ENCODE results near the gene ZKSCAN8.
"Not testable (repeated sequence)": the region's sequence is repeated elsewhere in the genome, so short reads cannot be mapped to it uniquely, and the experiment has no call there.

ZKSCAN8 gene

DNA sequence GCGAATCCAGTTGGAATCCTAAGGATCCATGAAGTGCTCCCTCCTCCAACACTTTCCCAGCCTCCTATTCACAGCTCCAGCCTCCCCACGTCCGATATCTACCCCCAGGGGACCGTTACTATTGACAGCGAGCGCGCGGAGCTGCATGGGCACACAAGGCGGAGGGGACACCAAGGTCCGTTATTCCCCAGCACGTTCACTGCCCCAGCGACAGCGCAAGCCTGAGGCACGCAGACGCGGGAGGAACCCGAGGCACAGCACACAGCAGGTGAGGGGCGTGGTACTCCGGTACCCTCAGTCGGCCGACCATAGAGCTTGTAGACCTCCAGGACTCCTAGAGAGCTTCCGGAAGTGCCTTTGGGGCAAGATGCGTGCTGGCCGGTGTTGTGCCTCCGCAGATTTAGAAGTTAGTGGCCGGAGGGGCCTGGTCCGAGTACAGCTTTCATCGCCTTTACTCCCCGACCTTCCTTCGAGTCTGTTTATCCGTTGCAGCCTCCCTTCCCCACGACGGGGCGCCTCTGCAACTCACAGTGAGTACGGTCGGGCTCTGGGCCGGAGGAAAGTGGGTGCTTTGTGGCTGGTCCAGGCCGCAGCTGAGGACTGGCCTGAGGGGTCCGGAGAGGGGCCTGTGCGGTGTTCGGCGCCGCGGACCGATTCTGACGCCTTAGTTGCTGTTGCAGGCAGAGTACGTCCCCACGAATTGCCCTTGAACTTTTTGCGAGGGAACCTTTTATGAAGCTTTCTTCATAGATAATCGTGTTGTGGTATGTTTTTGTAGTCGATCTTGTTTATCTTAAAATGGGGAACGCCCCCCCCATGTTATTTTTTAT is at the start of gene ZKSCAN8:
ZKSCAN8 (plus strand) TSS at position 384 of the 830 bp plus-strand sequence. CDS start 6,525 bp downstream, outside the sequence.
- Histone ChIP-seq H3K27me3 (ENCODE audit: insufficient read depth, low read length) (no peaks in the 10 kb centered on the region), H3K4me1 (ENCODE audit: control insufficient read depth, insufficient read depth, low read length, unreplicated experiment) (peaks cover 20% of the 10 kb centered on the region), H3K36me3 (ENCODE audit: insufficient read depth, low read length) (peaks cover 22% of the 10 kb centered on the region), H3K27ac (ENCODE audit: low read depth, low read length) (peak within 1 kb of the TSS; percentile 45), H3K4me3 (ENCODE audit: low read depth, low read length) (peak within 1 kb of the TSS; percentile 97), H3K79me2 (ENCODE audit: control insufficient read depth, insufficient read depth, low read length, unreplicated experiment) (peaks cover 46% of the 10 kb centered on the region), H2AFZ (ENCODE audit: low read length, unreplicated experiment) (peak within 1 kb of the TSS; percentile 99)

DNA sequence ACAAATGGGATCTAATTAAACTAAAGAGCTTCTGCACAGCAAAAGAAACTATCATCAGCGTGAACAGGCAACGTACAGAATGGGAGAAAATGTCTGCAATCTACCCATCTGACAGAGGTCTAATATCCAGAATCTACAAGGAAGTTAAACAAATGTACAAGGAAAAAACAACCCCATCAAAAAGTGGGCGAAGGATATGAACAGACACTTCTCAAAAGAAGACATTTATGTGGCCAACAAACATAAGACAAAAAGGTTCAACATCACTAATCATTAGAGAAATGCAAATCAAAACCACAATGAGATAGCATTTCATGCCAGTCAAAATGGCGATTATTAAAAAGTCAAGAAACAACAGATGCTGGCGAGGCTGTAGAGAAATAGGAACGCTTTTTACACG is 39.5 kb upstream of the ZKSCAN8 start:
- not testable (repeated sequence) for H2AFZ ChIP-seq (ENCODE audit: low read length, unreplicated experiment); H3K4me1 ChIP-seq (ENCODE audit: control insufficient read depth, insufficient read depth, low read length, unreplicated experiment); H3K27ac ChIP-seq (ENCODE audit: low read depth, low read length); H3K79me2 ChIP-seq (ENCODE audit: control insufficient read depth, insufficient read depth, low read length, unreplicated experiment); H3K4me3 ChIP-seq (ENCODE audit: low read depth, low read length); H3K27me3 ChIP-seq (ENCODE audit: insufficient read depth, low read length); H3K36me3 ChIP-seq (ENCODE audit: insufficient read depth, low read length)

DNA sequence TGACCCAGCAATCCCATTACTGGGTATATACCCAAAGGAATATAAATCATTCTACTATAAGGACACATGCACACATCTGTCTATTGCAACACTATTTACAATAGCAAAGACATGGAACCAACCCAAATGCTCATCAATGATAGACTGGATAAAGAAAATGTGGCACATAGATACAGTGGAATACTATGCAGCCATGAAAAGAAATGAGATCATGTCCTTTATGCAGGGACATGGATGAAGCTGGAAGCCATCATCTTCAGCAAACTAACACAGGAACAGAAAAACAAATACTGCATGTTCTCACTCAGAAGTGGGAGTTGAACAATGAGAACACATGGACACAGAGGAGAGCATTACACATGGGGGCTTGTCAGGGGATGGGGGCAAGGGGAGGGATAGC is 39.0 kb upstream of the ZKSCAN8 start:
- H3K4me1 ChIP-seq (ENCODE audit: control insufficient read depth, insufficient read depth, low read length, unreplicated experiment); H3K27me3 ChIP-seq (ENCODE audit: insufficient read depth, low read length); H3K36me3 ChIP-seq (ENCODE audit: insufficient read depth, low read length); H2AFZ ChIP-seq (ENCODE audit: low read length, unreplicated experiment); H3K79me2 ChIP-seq (ENCODE audit: control insufficient read depth, insufficient read depth, low read length, unreplicated experiment); H3K4me3 ChIP-seq (ENCODE audit: low read depth, low read length); H3K27ac ChIP-seq (ENCODE audit: low read depth, low read length): not testable (repeated sequence)

DNA sequence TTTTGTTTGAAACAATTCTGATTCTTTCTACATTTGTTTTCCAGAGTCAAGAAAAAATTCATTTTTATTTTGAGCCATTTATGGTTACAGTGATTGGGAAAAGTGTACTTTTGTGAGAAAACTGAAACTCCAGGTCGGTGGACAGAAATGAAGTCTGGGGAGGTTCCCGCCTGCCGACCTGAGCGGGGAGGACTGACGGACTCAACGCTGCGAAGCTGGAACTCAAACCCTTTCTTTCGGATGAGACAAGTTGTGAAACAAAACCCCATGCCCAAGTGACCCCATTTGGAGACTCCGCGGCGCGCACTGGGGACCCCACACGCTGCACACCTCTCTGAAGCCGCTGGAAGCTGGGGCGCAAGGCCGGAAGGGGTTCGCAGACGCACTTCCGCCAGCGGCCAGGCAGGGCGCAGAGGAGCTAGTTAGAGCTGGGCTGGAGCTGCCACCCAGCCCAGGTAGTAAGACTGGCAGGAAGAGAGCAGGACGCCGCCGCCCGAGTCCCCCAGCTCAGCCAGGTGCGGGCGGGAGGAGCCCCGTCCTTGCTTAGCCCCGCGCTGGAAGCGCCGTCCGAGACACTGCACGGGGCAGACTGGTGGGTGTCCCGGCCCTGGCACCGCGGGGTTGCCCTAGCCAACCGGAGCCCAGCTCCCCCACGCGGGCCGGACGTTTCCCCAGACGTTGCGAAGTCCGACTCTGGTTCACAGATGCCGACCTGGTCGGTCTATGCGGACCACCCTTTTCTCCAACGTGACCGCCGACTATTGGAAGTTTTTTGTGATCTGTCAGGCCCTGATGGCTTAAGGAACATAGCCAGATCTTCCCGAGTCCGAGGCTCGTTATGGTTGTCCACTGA is 37.1 kb upstream of the ZKSCAN8 start:
- Histone ChIP-seq H2AFZ (ENCODE audit: low read length, unreplicated experiment) (peak overlapping the region; percentile 95), H3K27ac (ENCODE audit: low read depth, low read length) (no peak overlapping the region), H3K36me3 (ENCODE audit: insufficient read depth, low read length) (no peaks in the 10 kb centered on the region), H3K4me1 (ENCODE audit: control insufficient read depth, insufficient read depth, low read length, unreplicated experiment) (no peaks in the 10 kb centered on the region), H3K27me3 (ENCODE audit: insufficient read depth, low read length) (0 out of 2 replicates have a peak, but pooled peaks cover 5% of the 10 kb centered on the region), H3K79me2 (ENCODE audit: control insufficient read depth, insufficient read depth, low read length, unreplicated experiment) (no peaks in the 10 kb centered on the region), H3K4me3 (ENCODE audit: low read depth, low read length) (peak overlapping the region; percentile 80)

DNA sequence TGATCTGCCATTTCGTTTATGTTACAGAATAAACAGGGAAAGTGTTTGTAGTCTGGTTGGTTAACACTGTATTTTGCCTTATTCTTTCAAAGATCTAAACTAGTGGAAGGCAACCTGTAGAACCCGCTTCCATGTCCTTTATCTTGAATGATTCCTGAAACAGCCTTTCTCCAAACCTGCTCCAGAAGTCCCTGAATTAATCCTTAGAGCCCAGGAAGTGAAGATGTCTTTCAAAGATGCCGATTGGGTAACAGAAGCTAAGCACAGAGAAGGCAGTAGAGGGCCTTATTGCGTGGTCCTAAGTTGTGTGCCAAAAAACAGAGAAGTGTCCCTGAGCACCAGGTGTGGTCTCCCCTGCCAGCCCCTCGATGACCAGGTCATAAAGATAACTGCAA is 36.4 kb upstream of the ZKSCAN8 start:
- no peak overlapping the region for H3K27ac ChIP-seq (ENCODE audit: low read depth, low read length)

DNA sequence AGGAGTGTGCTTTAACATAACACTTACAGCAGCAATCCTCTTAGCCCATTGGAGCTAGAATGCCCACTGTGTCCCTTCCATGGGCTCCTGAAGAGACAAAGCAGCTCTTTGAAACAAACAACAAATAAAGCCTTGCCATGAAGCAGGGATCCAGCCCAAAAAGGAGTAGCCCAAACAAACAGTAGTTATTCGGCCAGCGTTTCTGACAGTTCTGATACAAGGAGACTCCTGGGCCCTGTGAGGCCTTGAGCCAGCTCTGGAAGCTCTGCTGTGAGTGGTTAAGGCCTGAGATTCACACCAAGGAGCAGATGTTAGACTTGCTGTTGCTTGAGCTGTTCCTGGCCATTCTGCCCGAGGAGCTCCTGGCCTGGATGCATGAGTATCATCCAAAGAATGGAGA is 34.2 kb upstream of the ZKSCAN8 start:
- Histone ChIP-seq H2AFZ (ENCODE audit: low read length, unreplicated experiment) (no peak overlapping the region), H3K4me3 (ENCODE audit: low read depth, low read length) (no peak overlapping the region), H3K27ac (ENCODE audit: low read depth, low read length) (no peak overlapping the region), H3K36me3 (ENCODE audit: insufficient read depth, low read length) (no peaks in the 10 kb centered on the region), H3K27me3 (ENCODE audit: insufficient read depth, low read length) (0 out of 2 replicates have a peak, but pooled peaks cover 5% of the 10 kb centered on the region), H3K79me2 (ENCODE audit: control insufficient read depth, insufficient read depth, low read length, unreplicated experiment) (no peaks in the 10 kb centered on the region), H3K4me1 (ENCODE audit: control insufficient read depth, insufficient read depth, low read length, unreplicated experiment) (no peaks in the 10 kb centered on the region)

More for the DNA sequence above, 36.4 kb upstream of the ZKSCAN8 start:
- Histone ChIP-seq H3K4me1 (ENCODE audit: control insufficient read depth, insufficient read depth, low read length, unreplicated experiment) (no peaks in the 10 kb centered on the region), H3K79me2 (ENCODE audit: control insufficient read depth, insufficient read depth, low read length, unreplicated experiment) (no peaks in the 10 kb centered on the region), H3K36me3 (ENCODE audit: insufficient read depth, low read length) (no peaks in the 10 kb centered on the region), H3K4me3 (ENCODE audit: low read depth, low read length) (peak overlapping the region; percentile 80), H3K27me3 (ENCODE audit: insufficient read depth, low read length) (0 out of 2 replicates have a peak, but pooled peaks cover 6% of the 10 kb centered on the region), H2AFZ (ENCODE audit: low read length, unreplicated experiment) (peak overlapping the region; percentile 95)

DNA sequence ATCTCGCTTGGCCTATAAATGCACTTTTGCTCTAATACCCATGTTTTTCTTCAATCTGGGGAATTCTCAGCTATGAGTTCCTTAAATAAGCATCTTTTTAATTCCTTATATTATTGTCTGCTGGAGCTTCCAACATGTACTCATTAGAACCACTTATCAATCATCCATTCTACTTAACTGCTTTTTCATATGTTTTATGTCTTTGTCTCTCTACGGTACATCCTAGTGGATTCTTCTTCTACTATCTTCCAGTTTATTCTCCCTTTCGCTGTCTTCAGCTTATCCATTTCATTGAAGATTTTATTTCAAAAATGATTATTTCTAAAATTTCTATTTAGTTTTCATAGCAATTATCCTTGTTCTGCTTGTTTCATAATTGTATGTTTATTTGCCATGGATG is 29.7 kb upstream of the ZKSCAN8 start:
- Histone ChIP-seq H3K4me3 (ENCODE audit: low read depth, low read length) (no peak overlapping the region), H3K4me1 (ENCODE audit: control insufficient read depth, insufficient read depth, low read length, unreplicated experiment) (no peaks in the 10 kb centered on the region), H3K27ac (ENCODE audit: low read depth, low read length) (no peak overlapping the region), H3K36me3 (ENCODE audit: insufficient read depth, low read length) (peaks cover 15% of the 10 kb centered on the region), H3K27me3 (ENCODE audit: insufficient read depth, low read length) (0 out of 2 replicates have a peak, but pooled peaks cover 5% of the 10 kb centered on the region), H3K79me2 (ENCODE audit: control insufficient read depth, insufficient read depth, low read length, unreplicated experiment) (no peaks in the 10 kb centered on the region), H2AFZ (ENCODE audit: low read length, unreplicated experiment) (no peak overlapping the region)

DNA sequence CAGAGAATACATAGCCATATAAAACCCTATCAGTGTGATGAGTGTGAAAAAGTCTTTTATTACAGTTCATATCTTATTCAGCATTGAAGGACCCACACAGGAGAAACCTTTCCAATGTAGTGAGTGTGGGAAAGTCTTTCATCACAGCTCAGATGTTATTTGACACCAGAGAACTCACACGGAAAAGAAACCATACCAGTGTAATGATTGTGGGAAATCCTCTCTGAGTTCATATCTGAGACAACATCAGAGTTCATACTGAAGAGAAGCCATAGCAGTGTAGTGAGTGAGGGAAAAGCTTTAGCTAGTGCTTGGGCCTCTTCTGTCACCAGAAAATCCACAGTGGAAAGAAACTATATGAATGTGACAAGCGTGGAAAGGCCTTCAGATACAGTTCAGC is 25.9 kb upstream of the ZKSCAN8 start:
- no peaks in the 10 kb centered on the region for H3K4me1 ChIP-seq (ENCODE audit: control insufficient read depth, insufficient read depth, low read length, unreplicated experiment)
- H3K27me3 ChIP-seq (ENCODE audit: insufficient read depth, low read length), result no peaks in the 10 kb centered on the region
- no peak overlapping the region for H3K4me3 ChIP-seq (ENCODE audit: low read depth, low read length)
- no peaks in the 10 kb centered on the region for H3K79me2 ChIP-seq (ENCODE audit: control insufficient read depth, insufficient read depth, low read length, unreplicated experiment)
- no peak overlapping the region for H3K27ac ChIP-seq (ENCODE audit: low read depth, low read length)
- peaks cover 30% of the 10 kb centered on the region for H3K36me3 ChIP-seq (ENCODE audit: insufficient read depth, low read length)
- no peak overlapping the region for H2AFZ ChIP-seq (ENCODE audit: low read length, unreplicated experiment)

DNA sequence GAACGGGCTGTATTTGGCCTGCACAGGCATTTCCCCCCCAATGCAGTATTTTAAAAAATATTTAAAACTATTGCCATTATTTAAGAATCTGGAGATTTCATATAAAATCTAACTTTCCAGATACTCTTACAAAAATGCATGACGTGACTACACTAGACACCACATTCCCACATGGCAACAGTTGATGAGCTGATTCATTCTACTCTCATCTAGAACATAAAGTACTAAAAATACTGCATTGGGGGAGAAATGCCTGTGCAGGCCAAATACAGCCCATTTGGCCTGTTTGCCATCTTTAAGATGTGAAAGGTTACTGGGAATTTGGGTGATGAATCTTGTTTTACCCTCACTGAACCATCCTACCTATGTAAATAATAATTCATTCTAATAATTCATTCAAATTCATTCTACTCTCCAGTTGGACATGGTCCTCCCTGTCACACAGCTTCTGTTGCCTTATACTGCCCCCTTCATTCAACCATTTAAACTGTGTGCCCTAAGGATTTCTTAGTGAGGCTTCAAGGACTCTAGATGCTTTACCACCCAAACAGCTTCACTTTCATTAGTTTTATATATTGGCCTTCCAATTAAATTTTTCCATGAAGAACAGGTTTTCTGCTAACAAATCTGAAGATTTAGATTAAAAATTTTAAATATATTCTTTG is 24.2 kb upstream of the ZKSCAN8 start:
- Histone ChIP-seq H3K36me3 (ENCODE audit: insufficient read depth, low read length) (peaks cover 30% of the 10 kb centered on the region), H3K4me1 (ENCODE audit: control insufficient read depth, insufficient read depth, low read length, unreplicated experiment) (no peaks in the 10 kb centered on the region)

DNA sequence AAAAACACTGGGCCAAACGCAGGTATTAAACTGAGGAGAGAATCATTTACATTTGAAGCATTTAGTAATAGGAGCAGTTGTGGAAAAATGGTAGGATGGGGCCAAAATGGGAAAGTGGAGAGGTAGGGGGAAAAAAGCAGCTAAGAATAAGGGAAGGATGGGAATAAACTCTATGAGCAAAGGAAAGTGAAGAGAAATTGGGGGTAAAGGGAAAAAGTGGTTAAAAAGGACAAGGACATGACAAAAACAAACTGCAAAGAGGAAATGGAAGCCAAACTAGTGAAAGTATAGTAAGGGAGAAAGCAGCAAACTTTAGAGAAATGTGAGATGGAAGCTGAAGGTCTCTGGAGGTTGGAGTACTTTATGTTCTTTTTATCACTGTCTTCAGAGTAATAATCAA is 23.5 kb upstream of the ZKSCAN8 start:
- Histone ChIP-seq H3K4me3 (ENCODE audit: low read depth, low read length) (no peak overlapping the region), H3K4me1 (ENCODE audit: control insufficient read depth, insufficient read depth, low read length, unreplicated experiment) (no peaks in the 10 kb centered on the region), H3K79me2 (ENCODE audit: control insufficient read depth, insufficient read depth, low read length, unreplicated experiment) (peaks cover under 1% of the 10 kb centered on the region), H3K27me3 (ENCODE audit: insufficient read depth, low read length) (no peaks in the 10 kb centered on the region), H2AFZ (ENCODE audit: low read length, unreplicated experiment) (no peak overlapping the region), H3K27ac (ENCODE audit: low read depth, low read length) (no peak overlapping the region), H3K36me3 (ENCODE audit: insufficient read depth, low read length) (peaks cover 30% of the 10 kb centered on the region)

More for the DNA sequence above, 24.2 kb upstream of the ZKSCAN8 start:
- no peaks in the 10 kb centered on the region for H3K27me3 ChIP-seq (ENCODE audit: insufficient read depth, low read length)
- no peak overlapping the region for H2AFZ ChIP-seq (ENCODE audit: low read length, unreplicated experiment)
- no peak overlapping the region for H3K4me3 ChIP-seq (ENCODE audit: low read depth, low read length)
- H3K79me2 ChIP-seq (ENCODE audit: control insufficient read depth, insufficient read depth, low read length, unreplicated experiment), result no peaks in the 10 kb centered on the region
- H3K27ac ChIP-seq (ENCODE audit: low read depth, low read length), result no peak overlapping the region
